ENCODE data around the gene SNRNP40. TPM values are rescaled to one million over a fixed set of nuclear protein-coding genes. Genes with fewer than 3 reads are reported as not detected.

Gene SNRNP40
- polyA plus RNA-seq, 1 of the 3 experiments (the other 2 are of a cell fraction), result 46.7 TPM

- TF ChIP-seq CHD2 (IDR thresholded peaks at IDR 0.05; ENCODE audit: low read length, partially characterized antibody) (no peak), FOSL2 (IDR thresholded peaks at IDR 0.05; ENCODE audit: borderline replicate concordance, low read depth) (no peak), SIN3A (IDR thresholded peaks at IDR 0.05; ENCODE audit: borderline replicate concordance, low read depth, low read length) (no peak)
Observed at GRCh38 chr1:31259746-31260145, 36.8 kb downstream of the SNRNP40 start (continued).

GRCh38 chr1:31258581-31258980 is 38.0 kb downstream of the SNRNP40 start:
- CTCF ChIA-PET, result interaction anchor here (1.2 kb wide), 1 partner anchor 77 kb away, joined by 3 read pairs; no protein-coding TSS in a partner anchor
- Histone ChIP-seq H3K4me1 (ENCODE audit: control insufficient read depth in 1 of 2, insufficient read depth in 2 of 2, low read depth in 1 of 2, low read length in 1 of 2) (no peaks in the 10 kb centered on the region), H3K36me3 (replicated peaks in 1 of 2; ENCODE audit: control insufficient read depth in 1 of 2, insufficient read depth in 2 of 2, low read length in 1 of 2) (peaks cover 36 to 56% of the 10 kb centered on the region in 2 experiments), H4K20me1 (ENCODE audit: insufficient read depth) (no peaks in the 10 kb centered on the region), H2AFZ (ENCODE audit: low read depth) (no peak overlapping the region), H3K27ac (ENCODE audit: low read depth in 2 of 2, low read length in 1 of 2) (no peak overlapping the region), H3K9ac (no peak overlapping the region), H3F3A (replicated peaks; ENCODE audit: insufficient read depth) (no peaks in the 10 kb centered on the region), H3K79me2 (ENCODE audit: insufficient read depth) (no peaks in the 10 kb centered on the region), H3K9me3 (no peaks in the 10 kb centered on the region), H3K9me2 (no peaks in the 10 kb centered on the region), H3K4me2 (no peak overlapping the region), H3K27me3 (ENCODE audit: insufficient read depth) (no peaks in the 10 kb centered on the region), H3K4me3 (ENCODE audit: low read depth in 2 of 2, low read length in 1 of 2) (no peak overlapping the region)
- POLR2A ChIA-PET, result no interaction called here
- TF ChIP-seq TCF12 (IDR thresholded peaks at IDR 0.05) (no peak), RFX5 (IDR thresholded peaks at IDR 0.05; ENCODE audit: low read length) (no peak), NRF1 (IDR thresholded peaks at IDR 0.05; ENCODE audit: low read depth, low read length) (no peak), SIN3A (IDR thresholded peaks at IDR 0.05; ENCODE audit: borderline replicate concordance, low read depth, low read length) (no peak)
- 100% methylated on average over 1 of the region's 1 CpG for WGBS (ENCODE audit: low lambda C conversion rate)
- no peak for DNase-seq

GRCh38 chr1:31257213-31257612 is 39.4 kb downstream of the SNRNP40 start:
- no peak for DNase-seq
- TF ChIP-seq JUND (IDR thresholded peaks at IDR 0.05) (no peak), SIN3A (IDR thresholded peaks at IDR 0.05; ENCODE audit: borderline replicate concordance, low read depth, low read length) (no peak), GABPA (IDR thresholded peaks at IDR 0.05; ENCODE audit: low read depth) (no peak), MEF2A (IDR thresholded peaks at IDR 0.05; ENCODE audit: borderline replicate concordance, low read depth) (no peak), RXRA (IDR thresholded peaks at IDR 0.05; ENCODE audit: borderline replicate concordance, low read depth) (no peak), FOXM1 (IDR thresholded peaks at IDR 0.05; ENCODE audit: low read depth) (no peak)
- no peaks in the 10 kb centered on the region for H3K27me3 ChIP-seq (ENCODE audit: insufficient read depth)
- H3K9ac ChIP-seq, result no peak overlapping the region
- WGBS (ENCODE audit: low lambda C conversion rate), result 100% methylated on average over 1 of the region's 1 CpG
- no peaks in the 10 kb centered on the region for H3F3A ChIP-seq (replicated peaks; ENCODE audit: insufficient read depth)
- no peak overlapping the region for H3K4me2 ChIP-seq
- no peak overlapping the region for H3K4me3 ChIP-seq (ENCODE audit: low read depth in 2 of 2, low read length in 1 of 2)
- ChIA-PET CTCF (interaction anchor here (1.0 kb wide), 2 partner anchors 72 to 164 kb away, joined by 3 to 6 read pairs; no protein-coding TSS in a partner anchor), POLR2A (no interaction called here)
- no peak overlapping the region for H2AFZ ChIP-seq (ENCODE audit: low read depth)
- no peaks in the 10 kb centered on the region for H3K9me3 ChIP-seq
- H3K36me3 ChIP-seq (replicated peaks in 1 of 2; ENCODE audit: control insufficient read depth in 1 of 2, insufficient read depth in 2 of 2, low read length in 1 of 2), result peaks cover 31 to 45% of the 10 kb centered on the region in 2 experiments
- H3K4me1 ChIP-seq (ENCODE audit: control insufficient read depth in 1 of 2, insufficient read depth in 2 of 2, low read depth in 1 of 2, low read length in 1 of 2), result no peaks in the 10 kb centered on the region
- H3K27ac ChIP-seq (ENCODE audit: low read depth in 2 of 2, low read length in 1 of 2), result no peak overlapping the region
- no peaks in the 10 kb centered on the region for H3K79me2 ChIP-seq (ENCODE audit: insufficient read depth)
- no peaks in the 10 kb centered on the region for H3K9me2 ChIP-seq
- no peaks in the 10 kb centered on the region for H4K20me1 ChIP-seq (ENCODE audit: insufficient read depth)

GRCh38 chr1:31249854-31250253 is 46.7 kb downstream of the SNRNP40 start:
- H4K20me1 ChIP-seq (ENCODE audit: insufficient read depth), result no peaks in the 10 kb centered on the region
- no peaks in the 10 kb centered on the region for H3K4me1 ChIP-seq (ENCODE audit: control insufficient read depth in 1 of 2, insufficient read depth in 2 of 2, low read depth in 1 of 2, low read length in 1 of 2)
- ChIA-PET POLR2A (no interaction called here), CTCF (interaction anchor here (1.5 kb wide), 1 partner anchor 66 kb away, joined by 4 read pairs; no protein-coding TSS in a partner anchor)
- no peaks in the 10 kb centered on the region for H3K79me2 ChIP-seq (ENCODE audit: insufficient read depth)
- no peak overlapping the region for H3K4me3 ChIP-seq (ENCODE audit: low read depth in 2 of 2, low read length in 1 of 2)
- H3K27ac ChIP-seq (ENCODE audit: low read depth in 2 of 2, low read length in 1 of 2), result no peak overlapping the region
- no peak overlapping the region for H3K4me2 ChIP-seq
- no peaks in the 10 kb centered on the region for H3K27me3 ChIP-seq (ENCODE audit: insufficient read depth)
- no peak overlapping the region for H3K9ac ChIP-seq
- no peaks in the 10 kb centered on the region for H3F3A ChIP-seq (replicated peaks; ENCODE audit: insufficient read depth)
- no peaks in the 10 kb centered on the region for H3K9me3 ChIP-seq
- no peak for DNase-seq
- no peaks in the 10 kb centered on the region for H3K9me2 ChIP-seq
- no peak overlapping the region for H2AFZ ChIP-seq (ENCODE audit: low read depth)
- 93% methylated on average over 3 of the region's 3 CpGs for WGBS (ENCODE audit: low lambda C conversion rate)
- H3K36me3 ChIP-seq (replicated peaks in 1 of 2; ENCODE audit: control insufficient read depth in 1 of 2, insufficient read depth in 2 of 2, low read length in 1 of 2), result no peaks in the 10 kb centered on the region
- TF ChIP-seq CHD2 (IDR thresholded peaks at IDR 0.05; ENCODE audit: low read length, partially characterized antibody), result no peak
- no peak for TF ChIP-seq GABPA (IDR thresholded peaks at IDR 0.05; ENCODE audit: low read depth)
- TF ChIP-seq MEF2A (IDR thresholded peaks at IDR 0.05; ENCODE audit: borderline replicate concordance, low read depth), result no peak
- no peak for TF ChIP-seq RAD21 (IDR thresholded peaks at IDR 0.05; ENCODE audit: low read length)
- no peak for TF ChIP-seq USF2 (IDR thresholded peaks at IDR 0.05; ENCODE audit: borderline replicate concordance, low read depth, low read length)
- no peak for TF ChIP-seq JUND (IDR thresholded peaks at IDR 0.05)
- no peak for TF ChIP-seq MAX (IDR thresholded peaks at IDR 0.05; ENCODE audit: low read depth)
- no peak for TF ChIP-seq FOSL2 (IDR thresholded peaks at IDR 0.05; ENCODE audit: borderline replicate concordance, low read depth)
- TF ChIP-seq YY1 (IDR thresholded peaks at IDR 0.05; ENCODE audit: low read depth), result no peak
- TF ChIP-seq NRF1 (IDR thresholded peaks at IDR 0.05; ENCODE audit: low read depth, low read length), result no peak
- TF ChIP-seq TCF12 (IDR thresholded peaks at IDR 0.05), result no peak
- no peak for TF ChIP-seq PBX3 (IDR thresholded peaks at IDR 0.05)
- TF ChIP-seq TAF1 (IDR thresholded peaks at IDR 0.05; ENCODE audit: borderline replicate concordance, low read depth, low read length), result no peak
- no peak for TF ChIP-seq EZH2phosphoT487 (IDR thresholded peaks at IDR 0.05; ENCODE audit: borderline replicate concordance, low read depth)
- TF ChIP-seq POLR2AphosphoS5 (IDR thresholded peaks at IDR 0.05; ENCODE audit: low read depth, low read length), result no peak
- no peak for TF ChIP-seq FOXJ3 (CRISPR knock-in tag; IDR thresholded peaks at IDR 0.05)
